ENCODE measurements around the gene LONP2.
"Not testable (repeated sequence)": the region's sequence is repeated elsewhere in the genome, so short reads cannot be mapped to it uniquely, and the experiment has no call there.

LONP2 gene

DNA sequence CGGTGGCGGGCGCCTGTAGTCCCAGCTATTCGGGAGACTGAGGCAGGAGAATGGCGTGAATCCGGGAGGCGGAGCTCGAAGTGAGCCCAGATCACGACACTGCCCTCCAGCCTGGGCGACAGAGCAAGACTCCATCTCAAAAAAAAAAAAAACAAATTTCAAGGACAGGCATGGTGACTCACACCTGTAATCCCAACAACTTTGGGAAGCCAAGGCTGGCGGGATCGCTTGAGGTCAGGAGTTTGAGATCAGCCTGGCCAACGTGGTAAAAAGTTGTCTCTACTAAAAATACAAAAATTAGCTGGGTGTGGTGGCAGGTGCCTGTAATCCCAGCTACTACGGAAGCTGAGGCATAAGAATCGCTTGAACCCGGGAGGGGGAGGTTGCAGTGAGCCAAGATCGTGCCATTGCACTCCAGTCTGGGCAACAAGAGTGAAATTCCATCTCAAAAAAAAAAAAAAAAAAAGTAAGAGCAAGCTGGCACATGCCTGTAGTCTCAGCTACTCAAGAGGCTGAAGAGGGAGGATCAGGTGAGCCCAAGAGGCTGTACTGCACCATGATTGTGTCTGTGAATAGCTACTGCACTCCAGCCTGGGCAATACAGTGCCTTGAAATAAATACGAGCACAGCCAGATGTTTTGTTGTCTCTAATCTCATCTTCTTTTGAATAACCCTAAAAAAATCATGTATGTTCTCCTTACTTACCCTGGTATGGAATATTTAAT, 126.7 kb downstream of the LONP2 start:
- not testable (repeated sequence) for DNase-seq (ENCODE audit: low read depth)

DNA sequence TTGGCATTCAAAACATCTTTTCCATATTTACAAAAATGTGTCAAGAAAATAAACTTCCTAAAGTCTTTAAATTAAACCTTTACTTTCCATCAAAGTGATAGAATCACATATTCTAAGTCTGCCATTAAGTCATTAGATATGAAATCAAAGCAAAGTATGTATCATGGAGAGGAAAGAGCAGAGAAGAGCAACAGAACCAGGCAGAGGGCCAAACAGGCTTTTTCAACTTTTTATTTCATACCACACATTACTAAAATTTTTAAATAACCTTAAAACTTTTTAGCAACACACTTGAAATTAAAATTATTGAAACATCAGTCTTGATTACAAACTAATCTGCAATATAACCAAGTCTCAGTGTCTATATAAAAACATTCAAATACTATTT, 127.3 kb downstream of the LONP2 start:
- DNase-seq (ENCODE audit: low read depth) = no peak

DNA sequence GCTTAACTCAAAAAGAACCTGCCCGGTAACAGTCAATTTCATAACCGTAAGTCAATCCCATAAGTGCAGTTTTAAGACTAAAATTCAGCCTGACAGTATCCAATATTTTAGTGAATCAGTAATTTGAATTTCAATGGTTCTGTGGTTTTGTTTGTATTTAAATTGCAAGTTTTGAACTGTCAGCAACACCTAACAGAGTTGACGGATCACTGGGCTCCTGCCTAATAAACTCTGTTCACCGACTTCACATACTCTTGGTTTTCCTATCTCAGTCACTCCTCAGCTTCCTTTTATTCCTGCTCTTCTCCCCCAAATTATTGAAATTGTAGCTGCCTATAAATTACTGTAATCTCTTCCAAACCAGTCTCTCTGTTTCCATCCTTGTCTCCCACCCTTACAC, 128.6 kb downstream of the LONP2 start:
- DNase-seq (ENCODE audit: low read depth) = no peak

DNA sequence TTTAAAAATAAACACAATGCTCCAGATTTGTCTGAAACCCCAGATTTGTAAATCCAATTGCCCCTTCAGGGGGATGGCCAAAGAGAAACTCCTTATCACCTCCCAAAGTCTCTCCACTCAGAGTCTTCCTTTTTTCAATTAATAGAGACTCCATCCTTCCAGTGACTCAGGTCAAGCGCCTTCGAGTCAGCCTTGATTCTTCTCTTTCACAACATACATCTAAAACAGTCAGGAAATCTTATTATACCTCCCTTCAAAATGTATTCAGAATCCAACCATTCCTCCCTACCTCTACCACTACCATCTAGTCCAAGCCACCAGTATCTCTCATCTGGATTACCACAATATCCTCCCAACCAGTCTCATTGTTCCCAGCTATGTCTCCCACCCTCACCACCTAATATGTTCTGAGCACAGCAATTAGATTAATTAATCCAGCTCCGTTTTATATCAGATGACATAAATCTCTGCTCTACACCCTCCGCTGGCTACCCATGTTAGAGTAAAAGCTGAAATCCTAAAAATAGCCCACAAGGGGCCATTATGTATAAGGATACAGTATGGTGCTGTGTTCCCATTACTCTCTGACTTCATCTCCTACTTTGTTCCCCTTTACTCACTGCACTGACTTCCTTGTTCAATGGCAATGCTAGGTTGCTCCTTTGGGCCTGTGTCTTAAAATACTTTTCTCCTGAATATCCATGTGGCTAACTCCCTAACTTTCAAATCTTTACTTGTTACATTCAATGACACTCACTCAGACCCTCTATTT, 129.3 kb downstream of the LONP2 start:
- DNase-seq (ENCODE audit: low read depth) = no peak

DNA sequence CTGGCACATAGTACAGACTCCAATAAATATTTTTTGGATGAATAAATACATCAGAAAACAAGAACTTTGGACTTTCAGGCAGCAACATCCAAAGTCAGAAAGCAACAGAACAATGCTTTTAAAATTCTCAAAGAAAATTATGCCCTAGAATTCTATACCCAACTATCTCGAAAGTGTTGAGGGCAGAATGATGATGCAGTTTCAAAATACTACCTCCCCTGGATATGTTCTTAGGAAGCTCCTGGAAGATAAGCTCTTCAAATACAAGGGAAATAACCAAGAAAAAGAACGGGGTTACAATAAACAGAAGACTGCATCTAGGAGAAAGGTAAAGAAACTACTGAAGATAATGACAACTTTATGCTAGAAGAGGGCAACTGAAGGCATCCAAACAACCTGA, 130.2 kb downstream of the LONP2 start:
- no peak for DNase-seq (ENCODE audit: low read depth)

DNA sequence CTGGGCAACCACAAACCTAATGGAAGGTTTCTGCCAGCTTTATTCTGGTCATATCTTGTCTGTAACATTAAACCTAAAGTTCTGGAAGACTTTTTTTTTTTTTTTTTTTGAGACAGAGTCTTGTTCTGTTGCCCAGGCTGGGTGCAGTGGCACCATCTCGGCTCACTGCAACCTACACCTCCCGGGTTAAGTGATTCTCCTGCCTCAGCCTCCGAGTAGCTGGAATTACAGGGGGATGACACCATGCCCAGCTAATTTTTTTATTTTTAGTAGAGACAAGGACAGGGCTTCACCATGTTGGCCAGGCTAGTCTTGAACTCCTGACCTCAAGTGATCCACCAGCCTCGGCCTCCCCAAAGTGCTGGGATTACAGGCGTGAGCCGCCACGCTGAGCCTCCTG, 133.2 kb downstream of the LONP2 start:
- DNase-seq (ENCODE audit: low read depth) = not testable (repeated sequence)

DNA sequence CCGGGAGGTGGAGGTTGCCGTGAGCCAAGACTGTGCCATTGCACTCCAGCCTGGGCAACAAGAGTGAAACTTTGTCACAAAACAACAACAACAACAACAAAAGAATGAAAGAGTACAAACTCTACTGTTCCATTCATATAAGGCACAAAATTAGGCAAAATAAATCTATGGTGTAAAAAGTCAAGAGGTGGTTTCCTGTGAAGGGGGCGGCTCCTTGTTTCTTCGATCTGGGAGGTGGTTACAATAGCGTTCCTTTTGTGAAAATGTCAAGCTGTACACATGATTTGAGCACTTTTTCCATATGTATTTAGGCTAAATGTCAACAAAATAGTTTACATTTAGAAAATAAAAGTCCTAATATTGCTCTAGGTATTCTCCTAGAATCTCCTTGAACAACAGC, 134.2 kb downstream of the LONP2 start:
- no peak for DNase-seq (ENCODE audit: low read depth)

DNA sequence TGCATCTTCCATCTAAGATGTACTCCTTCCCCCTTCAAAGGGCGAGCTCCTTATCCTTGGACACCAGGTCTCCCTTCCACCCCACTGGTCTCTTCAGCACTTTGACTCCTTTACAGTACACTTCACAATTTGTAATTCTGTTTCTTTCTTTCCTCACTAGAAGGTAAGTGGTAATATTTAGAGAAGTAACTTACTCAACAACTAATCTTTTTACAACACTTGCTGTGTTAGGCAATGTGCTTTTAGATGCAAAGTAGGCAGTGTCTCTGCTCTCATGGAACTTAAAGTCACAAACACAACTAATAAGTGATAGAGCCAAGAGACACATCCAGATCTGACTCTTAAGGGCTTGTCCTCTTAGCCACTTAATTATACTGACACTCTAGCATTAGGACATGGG, 134.7 kb downstream of the LONP2 start:
- no peak for DNase-seq (ENCODE audit: low read depth)

DNA sequence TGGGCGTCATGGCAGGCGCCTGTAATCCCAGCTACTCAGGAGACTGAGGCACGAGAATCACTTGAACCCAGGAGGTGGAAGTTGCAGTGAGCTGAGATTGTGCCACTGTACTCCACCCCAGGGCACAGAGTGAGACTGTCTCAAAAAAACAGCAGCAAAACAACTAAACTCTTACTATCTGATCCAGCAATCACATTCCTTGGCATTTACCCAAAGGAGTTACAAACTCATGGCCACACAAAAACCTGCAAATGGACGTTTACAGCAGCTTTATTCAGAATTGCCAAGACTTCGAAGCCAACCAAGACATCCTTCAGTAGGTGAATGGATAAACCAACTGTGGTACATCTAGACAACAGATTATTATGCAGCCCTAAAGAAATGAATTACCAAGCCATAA, 137.1 kb downstream of the LONP2 start:
- DNase-seq (ENCODE audit: low read depth) = no peak

DNA sequence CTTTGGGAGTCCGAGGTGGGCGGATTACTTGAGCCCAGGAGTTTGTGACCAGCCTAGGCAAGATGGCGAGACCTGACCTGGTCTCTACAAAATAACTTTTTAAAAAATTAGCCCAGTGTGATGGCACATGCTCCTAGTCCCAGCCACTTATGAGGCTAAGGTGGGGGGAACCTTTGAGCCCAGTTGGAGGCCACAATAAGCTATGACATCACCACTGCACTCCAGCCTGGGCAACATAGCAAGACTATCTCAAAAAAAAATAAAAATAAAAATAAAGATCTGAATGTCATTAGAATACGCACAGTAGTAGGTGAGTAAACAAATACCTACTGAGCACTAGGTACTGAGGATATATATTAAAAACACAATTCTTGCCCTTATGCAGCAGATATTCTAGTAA, 138.0 kb downstream of the LONP2 start:
- DNase-seq (ENCODE audit: low read depth) = no peak

DNA sequence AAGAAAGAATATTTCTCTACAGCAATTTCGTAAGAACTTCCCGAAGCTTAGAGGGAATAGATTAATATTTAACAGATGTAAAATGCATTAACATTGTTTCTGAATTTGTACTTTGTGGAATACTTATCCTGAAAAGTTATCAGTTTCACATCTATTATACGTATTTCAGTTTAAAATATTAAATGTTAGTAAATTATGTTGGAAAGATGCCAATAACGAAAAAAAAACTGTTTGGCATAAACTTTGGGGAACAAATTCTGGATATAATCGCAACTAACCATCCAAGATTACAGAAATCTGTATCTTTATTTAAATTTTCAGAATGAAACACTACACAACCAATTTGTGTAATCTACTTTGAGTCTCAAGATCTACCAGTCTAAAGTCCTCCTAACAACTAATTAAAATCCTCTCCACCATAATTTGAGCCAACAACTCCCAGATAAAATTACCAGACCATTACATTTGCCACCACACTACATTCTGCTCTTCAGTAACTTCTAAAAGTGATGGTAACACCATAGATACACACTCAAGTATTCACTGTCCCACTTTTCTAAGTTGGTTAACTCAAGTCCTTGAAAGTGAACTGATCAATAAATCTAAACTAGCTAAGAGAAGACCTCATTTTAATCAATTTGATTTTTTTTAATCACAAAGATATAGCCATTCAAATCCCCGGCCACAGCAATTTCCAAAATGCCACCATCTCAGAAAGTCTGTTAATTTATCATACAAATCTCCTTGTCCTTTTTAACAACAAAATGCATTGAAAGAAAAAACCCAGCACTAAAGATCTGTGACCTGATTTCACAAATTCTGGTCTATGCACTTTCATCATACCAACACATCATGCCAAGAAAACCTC, 139.1 kb downstream of the LONP2 start:
- no peak for DNase-seq (ENCODE audit: low read depth)

DNA sequence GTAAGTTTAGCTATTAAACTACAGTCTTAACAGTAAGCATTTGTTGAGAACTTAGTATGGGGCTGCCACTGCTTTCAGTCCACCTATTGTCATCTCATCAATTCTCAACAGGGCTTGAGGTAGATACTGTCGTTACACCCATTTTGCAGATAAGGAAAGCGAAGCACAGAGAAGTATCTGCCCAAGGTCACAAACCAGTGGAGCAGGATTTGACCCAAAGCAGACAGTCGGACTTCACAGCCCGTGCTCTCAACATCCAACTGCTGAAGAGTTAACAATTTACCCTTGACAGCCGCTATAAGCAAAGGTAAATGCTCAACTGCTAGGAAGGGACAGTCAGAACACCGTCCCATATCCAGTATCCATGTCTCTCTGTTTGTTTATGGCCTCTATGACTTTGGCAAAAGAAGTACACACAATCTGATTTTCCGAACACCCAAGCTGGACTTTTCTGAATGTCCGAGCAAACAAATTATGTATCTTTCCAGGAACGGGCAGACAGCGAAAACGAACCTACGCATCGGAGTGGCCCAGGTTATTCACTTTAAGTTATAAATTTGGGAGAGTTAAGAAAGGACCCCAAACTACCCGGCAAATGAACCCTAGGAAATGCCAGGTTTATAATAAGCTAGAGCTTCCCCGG, 139.9 kb downstream of the LONP2 start:
- no peak for DNase-seq (ENCODE audit: low read depth)

DNA sequence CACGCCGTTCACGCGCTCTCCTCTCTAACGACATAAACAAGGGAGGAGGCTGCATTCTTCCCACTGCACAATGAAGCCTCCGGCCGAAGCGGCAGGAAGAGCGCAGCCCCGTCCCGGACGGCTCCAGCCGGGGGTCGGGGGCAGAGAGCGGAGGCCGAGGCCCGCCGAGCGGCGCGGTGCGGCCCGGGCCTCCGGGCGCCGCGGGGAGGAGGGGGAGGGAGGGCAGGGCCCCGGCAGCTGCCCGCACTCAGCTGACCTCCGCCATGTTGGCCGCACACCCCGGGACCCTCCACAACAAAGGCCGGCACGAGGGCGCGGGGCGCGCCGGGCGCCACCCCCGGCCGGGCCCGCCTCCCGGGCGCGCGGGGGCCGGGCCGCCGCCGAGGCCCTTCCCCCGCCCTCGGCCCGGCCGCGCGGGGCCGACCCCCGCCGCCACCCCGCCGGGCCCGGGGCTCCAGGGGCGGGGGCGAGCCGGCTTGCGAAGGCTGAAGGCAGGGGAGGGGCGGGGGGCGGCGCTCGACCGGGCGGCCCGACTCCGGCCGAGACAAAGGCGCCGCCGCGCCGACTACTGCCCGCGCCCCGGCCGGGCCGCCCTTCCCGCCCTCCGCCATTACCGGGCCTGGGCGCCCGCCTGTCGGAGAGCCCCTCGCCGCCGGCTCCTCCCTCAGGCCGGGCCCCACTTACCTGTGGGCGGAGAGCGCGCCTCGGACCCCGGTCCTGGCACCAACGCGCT, 140.6 kb downstream of the LONP2 start:
- DNase-seq (ENCODE audit: low read depth) = peak; percentile 7

DNA sequence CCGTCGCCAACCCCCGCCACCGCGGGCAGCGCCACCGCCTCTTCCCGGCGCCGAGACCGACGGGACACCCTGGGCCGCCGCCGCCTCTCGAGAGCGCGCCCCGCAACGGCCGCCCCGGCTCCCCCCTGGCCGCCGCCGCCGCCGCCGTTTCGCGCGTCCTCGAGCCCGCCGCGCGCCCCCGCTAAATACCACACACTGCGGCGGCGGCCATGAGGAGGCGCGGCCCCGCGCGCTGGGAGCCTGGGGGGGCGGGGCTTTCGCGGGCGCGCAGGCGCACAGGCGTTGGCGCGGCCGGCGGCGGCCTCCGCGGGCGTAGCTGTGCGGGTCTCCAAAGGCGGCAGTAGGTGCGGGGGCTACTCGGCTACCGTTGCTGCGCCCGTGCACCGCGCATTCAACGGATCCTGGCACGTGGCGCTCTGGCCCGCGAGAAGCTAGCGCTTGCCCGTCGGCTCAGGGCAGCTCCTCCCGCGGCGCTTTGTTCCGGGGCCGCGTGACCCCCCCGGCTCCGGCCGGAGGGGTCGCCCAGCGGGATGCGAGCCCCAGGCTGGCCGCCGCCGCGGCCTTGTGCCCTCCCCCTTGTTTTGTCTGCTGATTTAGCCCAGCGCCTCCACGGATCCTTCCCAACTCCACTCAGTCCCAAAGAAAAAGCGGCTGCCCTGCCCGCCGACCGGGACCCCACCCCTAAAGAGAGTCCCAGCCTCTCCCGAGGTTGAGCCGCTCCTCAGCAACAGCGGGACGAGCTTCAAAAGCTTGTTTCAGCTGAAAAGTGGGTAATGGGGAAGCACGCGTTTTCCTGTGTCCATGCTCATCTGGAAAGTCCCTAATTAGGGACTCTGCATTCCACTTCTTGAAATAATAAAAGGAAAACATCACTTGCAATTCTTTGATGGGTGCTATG, 141.4 kb downstream of the LONP2 start, which contains the start of gene SIAH1:
Gene SIAH1, minus strand, starts transcription at position 161 of the 898 bp plus-strand sequence. CDS start 22,985 bp downstream, outside the sequence.
- peak; percentile 79 for DNase-seq (ENCODE audit: low read depth)

DNA sequence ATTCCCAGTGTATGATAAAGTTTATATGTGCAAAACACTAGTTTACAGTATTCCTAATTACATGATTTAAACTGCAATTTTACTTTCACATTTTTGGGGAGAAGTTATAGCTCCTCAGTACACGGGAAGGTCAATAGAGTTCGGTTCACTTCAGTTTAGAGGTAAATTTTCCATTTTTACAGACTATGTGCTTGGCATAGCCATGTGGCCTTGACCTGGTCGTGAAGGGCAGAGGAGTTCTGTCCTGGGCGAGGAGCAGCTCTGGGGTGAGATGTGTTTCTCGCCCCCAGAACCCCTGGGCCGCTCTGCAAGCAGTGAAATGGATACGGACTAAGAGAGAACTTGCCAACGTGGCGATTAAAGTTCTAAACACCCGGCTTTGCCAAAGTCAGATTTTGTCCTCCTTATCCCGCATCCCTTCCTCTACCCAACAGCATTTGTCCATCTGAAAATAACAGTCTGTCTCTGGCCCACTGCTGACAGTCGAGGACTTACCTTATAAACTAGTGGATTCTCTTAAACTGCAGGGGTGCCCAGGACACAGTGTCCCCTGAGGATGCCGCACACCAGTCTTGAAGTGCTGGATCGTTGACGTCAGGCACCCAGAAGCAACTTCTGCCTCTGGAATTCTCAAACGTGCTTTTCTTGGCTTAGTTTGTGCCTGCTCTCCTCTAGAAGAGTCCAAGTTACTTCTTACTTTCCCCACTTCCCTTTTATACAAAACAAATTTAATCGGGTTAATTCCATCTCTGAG, 142.6 kb downstream of the LONP2 start:
- no peak for DNase-seq (ENCODE audit: low read depth)

DNA sequence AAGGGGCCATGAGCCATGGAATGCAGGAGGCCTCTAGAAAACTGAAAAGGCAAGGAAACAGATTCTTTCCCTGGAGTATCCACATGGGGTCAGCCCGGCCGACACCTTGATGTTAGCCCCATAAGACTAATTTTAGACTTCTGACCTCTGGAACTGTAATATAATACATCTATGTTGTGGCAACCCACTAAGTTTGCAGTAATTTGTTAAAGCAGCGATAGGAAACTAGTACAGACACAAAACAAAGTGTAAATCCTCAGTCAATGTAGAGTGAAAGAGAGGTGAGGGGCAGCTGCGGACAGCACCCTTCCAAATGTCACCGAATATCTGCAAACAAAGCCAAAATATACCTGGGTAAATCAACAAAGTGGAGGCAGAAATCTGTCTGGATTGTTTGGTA, 148.3 kb downstream of the LONP2 start:
- no peak for DNase-seq (ENCODE audit: low read depth)

DNA sequence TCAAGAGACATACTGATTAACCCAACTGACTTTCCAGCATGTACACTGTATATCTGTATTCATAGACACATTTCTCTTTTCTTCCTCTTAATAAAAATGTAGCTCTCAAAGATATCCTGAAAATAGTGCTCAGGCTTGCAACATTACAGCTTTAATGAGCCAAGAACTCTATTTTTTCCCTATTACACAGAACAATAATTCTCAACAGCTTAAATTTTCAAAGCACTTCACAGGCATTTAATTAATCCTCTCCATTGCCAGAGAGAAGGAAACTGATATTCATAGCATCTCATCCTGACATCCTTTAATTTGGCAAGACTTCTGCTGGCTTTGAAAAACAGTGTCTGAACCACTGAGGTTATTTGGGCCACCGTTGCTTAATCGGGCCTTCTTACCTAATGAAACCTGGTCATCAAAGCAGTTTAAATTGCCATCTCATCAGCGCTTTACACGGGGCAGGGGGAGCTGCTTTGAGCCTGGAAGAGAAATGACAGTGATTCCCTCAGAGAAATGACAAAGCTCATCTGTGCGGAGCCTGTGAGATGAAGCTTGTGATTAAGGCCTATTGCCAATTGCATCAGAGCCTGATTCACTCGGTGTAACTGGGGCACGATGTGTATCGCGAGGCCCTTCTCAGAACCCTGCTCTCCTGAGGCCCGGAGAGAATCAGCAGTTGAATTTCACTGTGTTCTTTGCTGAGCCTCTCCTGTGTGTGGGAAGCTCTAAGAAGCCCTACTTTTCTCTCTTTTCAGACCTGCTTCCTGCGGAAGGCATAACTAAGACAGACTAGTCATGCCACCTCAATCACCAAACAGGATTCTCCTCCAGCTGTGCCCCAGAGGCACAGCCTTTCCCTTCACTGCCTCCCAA, 149.6 kb downstream of the LONP2 start:
- no peak for DNase-seq (ENCODE audit: low read depth)

DNA sequence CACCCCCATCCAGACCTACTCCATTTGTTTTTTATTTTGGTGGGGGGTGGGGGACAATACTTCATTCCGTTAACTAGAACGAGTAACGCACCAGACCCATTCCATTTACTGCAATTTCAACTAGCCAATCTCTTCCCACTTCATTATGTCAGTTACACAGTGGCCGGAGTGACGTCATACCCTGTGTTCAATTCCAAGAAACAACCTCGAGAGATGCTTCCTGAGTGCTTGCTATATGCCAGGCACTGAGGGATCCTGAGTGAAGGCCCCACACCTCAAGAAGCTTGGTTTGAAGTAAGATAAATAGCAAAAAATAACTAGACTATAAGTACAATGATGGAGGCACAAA, 150.2 kb downstream of the LONP2 start:
- no peak for DNase-seq (ENCODE audit: low read depth)

DNA sequence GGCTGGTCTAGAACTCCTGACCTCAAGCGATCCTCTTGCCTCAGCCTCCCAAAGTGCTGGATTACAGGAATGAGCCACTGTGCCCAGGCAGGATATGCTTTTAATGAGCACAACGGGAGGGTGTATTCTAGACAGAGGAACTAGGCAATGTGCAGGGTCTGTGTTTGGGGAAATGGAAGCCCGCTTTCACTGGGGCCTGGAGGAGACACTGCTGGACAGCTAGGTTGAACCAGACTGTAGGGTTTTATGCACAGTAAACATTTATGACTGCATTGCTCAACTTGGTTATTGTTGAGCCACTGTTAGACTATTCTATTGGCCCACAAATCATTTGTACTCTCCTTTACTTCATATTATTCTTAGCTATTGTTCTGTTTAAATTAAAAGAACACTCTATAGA, 151.3 kb downstream of the LONP2 start:
- DNase-seq (ENCODE audit: low read depth) = no peak
